Loucy (cell line): ENCODE data around the gene NEK5.
A peak's percentile ranks its signal among the peaks of the same experiment; 100 is the strongest.

ENCODE experiments used
- H2AFZ ChIP-seq: fragments of 200-600 bp; sonication (generic); 2 replicates; pipeline ENCODE4 v1.6.0; 2016; ENCODE audit warnings: antibody characterized with exemption, mild to moderate bottlenecking, low read length, moderate library complexity
- H3F3A ChIP-seq: fragments of 200-600 bp; 2 replicates; pipeline ENCODE4 v1.6.0; 2016; ENCODE audit warnings: antibody characterized with exemption, low read depth, mild to moderate bottlenecking
- H3K27me3 ChIP-seq: fragments of 200-600 bp; sonication (generic); 2 replicates; pipeline ENCODE4 v1.6.1; 2014; ENCODE audit warnings: low read length, mild to moderate bottlenecking; ENCODE audit not compliant: insufficient read depth, poor library complexity, severe bottlenecking
- H3K36me3 ChIP-seq: fragments of 200-600 bp; sonication (generic); 2 replicates; pipeline ENCODE4 v1.6.1; 2016; ENCODE audit warnings: low read length; ENCODE audit not compliant: insufficient read depth
- H3K4me1 ChIP-seq: fragments of 200-600 bp; sonication (generic); 2 replicates; pipeline ENCODE4 v1.5.1; 2014; ENCODE audit warnings: low read length, mild to moderate bottlenecking; ENCODE audit not compliant: insufficient read depth, poor library complexity, severe bottlenecking
- H3K4me2 ChIP-seq: fragments of 200-600 bp; sonication (generic); 2 replicates; pipeline ENCODE4 v1.6.0; 2014; ENCODE audit warnings: antibody characterized with exemption, low read length, low read depth, mild to moderate bottlenecking; ENCODE audit not compliant: poor library complexity, severe bottlenecking
- H3K4me3 ChIP-seq: fragments of 200-600 bp; sonication (generic); 2 replicates; pipeline ENCODE4 v1.5.1; 2014; ENCODE audit warnings: low read length, mild to moderate bottlenecking, mixed read lengths; ENCODE audit not compliant: poor library complexity, severe bottlenecking
- H3K79me2 ChIP-seq: fragments of 200-600 bp; sonication (generic); 2 replicates; pipeline ENCODE4 v1.6.1; 2014; ENCODE audit warnings: low read length; ENCODE audit not compliant: insufficient read depth
- H3K9ac ChIP-seq: fragments of 200-600 bp; sonication (generic); 2 replicates; pipeline ENCODE4 v1.6.0; 2014; ENCODE audit warnings: mild to moderate bottlenecking, low read depth, low read length, moderate library complexity; ENCODE audit not compliant: poor library complexity, severe bottlenecking
- H3K9me2 ChIP-seq: fragments of 200-600 bp; sonication (generic); replicated peaks from 2 replicates; pipeline ENCODE4 v1.6.1; 2016; ENCODE audit warnings: low read depth, low read length, mixed read lengths
- H3K9me3 ChIP-seq: fragments of 200-600 bp; sonication (generic); 2 replicates; pipeline ENCODE4 v1.6.1; 2014; ENCODE audit warnings: mild to moderate bottlenecking, antibody characterized with exemption, low read length, low read depth; ENCODE audit not compliant: insufficient read depth
- H4K20me1 ChIP-seq: fragments of 200-600 bp; sonication (generic); 2 replicates; pipeline ENCODE4 v1.6.0; 2014; ENCODE audit warnings: antibody characterized with exemption, low read length, mild to moderate bottlenecking; ENCODE audit not compliant: insufficient read depth, poor library complexity, severe bottlenecking
- EZH2phosphoT487 ChIP-seq: fragments of 200-600 bp; IDR thresholded peaks from 2 replicates; pipeline ENCODE4 v1.6.1; 2018; ENCODE audit warnings: antibody characterized with exemption, mild to moderate bottlenecking, moderate library complexity, borderline replicate concordance
- TF ChIP-seq, protein P1 (sequence below): fragments of 200-600 bp; sonication (generic); conservative IDR thresholded peaks from 2 replicates; pipeline ENCODE4 v1.5.1; 2014; ENCODE audit warnings: mild to moderate bottlenecking, antibody characterized with exemption, low read length

NEK5 gene

DNA sequence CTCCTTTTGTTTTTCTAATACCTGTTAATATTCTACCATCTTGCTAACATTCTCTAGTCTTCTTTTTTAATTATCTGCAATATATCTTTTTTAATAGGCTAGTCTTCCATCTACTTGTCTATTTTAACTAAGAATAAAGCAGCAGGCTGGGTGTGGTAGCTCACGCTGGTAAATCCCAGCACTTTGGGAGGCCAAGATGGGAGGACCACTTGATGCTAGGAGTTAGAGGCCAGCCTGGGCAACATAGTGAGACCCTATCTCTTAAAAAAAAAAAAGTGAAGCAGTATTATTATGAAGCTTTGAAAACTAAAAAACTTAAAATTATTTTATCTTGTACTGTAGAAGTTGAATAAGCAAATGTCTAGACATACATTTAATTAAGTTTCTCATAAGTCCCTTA is 101.0 kb downstream of the NEK5 start:
- H3K27me3 ChIP-seq, result no peaks in the 10 kb centered on the region
- H3K4me3 ChIP-seq, result no peak overlapping the region
- no peak overlapping the region for H2AFZ ChIP-seq
- H3K9me3 ChIP-seq, result no peaks in the 10 kb centered on the region
- peaks cover 3% of the 10 kb centered on the region for H3K4me1 ChIP-seq
- H3K79me2 ChIP-seq, result no peaks in the 10 kb centered on the region
- no peak overlapping the region for H3K4me2 ChIP-seq
- H3K9me2 ChIP-seq, result no peaks in the 10 kb centered on the region
- H3F3A ChIP-seq, result no peaks in the 10 kb centered on the region
- TF ChIP-seq, protein P1, sequence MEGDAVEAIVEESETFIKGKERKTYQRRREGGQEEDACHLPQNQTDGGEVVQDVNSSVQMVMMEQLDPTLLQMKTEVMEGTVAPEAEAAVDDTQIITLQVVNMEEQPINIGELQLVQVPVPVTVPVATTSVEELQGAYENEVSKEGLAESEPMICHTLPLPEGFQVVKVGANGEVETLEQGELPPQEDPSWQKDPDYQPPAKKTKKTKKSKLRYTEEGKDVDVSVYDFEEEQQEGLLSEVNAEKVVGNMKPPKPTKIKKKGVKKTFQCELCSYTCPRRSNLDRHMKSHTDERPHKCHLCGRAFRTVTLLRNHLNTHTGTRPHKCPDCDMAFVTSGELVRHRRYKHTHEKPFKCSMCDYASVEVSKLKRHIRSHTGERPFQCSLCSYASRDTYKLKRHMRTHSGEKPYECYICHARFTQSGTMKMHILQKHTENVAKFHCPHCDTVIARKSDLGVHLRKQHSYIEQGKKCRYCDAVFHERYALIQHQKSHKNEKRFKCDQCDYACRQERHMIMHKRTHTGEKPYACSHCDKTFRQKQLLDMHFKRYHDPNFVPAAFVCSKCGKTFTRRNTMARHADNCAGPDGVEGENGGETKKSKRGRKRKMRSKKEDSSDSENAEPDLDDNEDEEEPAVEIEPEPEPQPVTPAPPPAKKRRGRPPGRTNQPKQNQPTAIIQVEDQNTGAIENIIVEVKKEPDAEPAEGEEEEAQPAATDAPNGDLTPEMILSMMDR, result no peak
- TF ChIP-seq EZH2phosphoT487, result no peak
- peaks cover 11% of the 10 kb centered on the region; the same call in 1 of the 2 replicates for H3K36me3 ChIP-seq
- H4K20me1 ChIP-seq, result no peaks in the 10 kb centered on the region
- H3K9ac ChIP-seq, result no peak overlapping the region

GRCh38 chr13:52026246-52026626 is 102.6 kb downstream of the NEK5 start:
- no peaks in the 10 kb centered on the region for H3K9me3 ChIP-seq

GRCh38 chr13:52025475-52026245 is 103.2 kb downstream of the NEK5 start:
- H3K4me2 ChIP-seq, result no peak overlapping the region

More at GRCh38 chr13:52026246-52026626, 102.6 kb downstream of the NEK5 start:
- H3K79me2 ChIP-seq, result no peaks in the 10 kb centered on the region
- no peaks in the 10 kb centered on the region for H4K20me1 ChIP-seq
- no peak overlapping the region for H3K4me3 ChIP-seq
- H3K9ac ChIP-seq, result peak overlapping the region; percentile 54
- H3F3A ChIP-seq, result no peaks in the 10 kb centered on the region
- TF ChIP-seq, protein P1, result peak; percentile 56
- no peak for TF ChIP-seq EZH2phosphoT487
- H2AFZ ChIP-seq, result no peak overlapping the region
- peak overlapping the region; percentile 3 for H3K4me2 ChIP-seq
- no peaks in the 10 kb centered on the region for H3K9me2 ChIP-seq
- no peaks in the 10 kb centered on the region for H3K27me3 ChIP-seq
- H3K4me1 ChIP-seq, result peaks cover 3% of the 10 kb centered on the region
- H3K36me3 ChIP-seq, result peaks cover 11% of the 10 kb centered on the region; the same call in 1 of the 2 replicates

More at GRCh38 chr13:52025475-52026245, 103.2 kb downstream of the NEK5 start:
- H2AFZ ChIP-seq, result no peak overlapping the region
- H3K9me3 ChIP-seq, result no peaks in the 10 kb centered on the region
- no peaks in the 10 kb centered on the region for H3K9me2 ChIP-seq
- H3K36me3 ChIP-seq, result peaks cover 13% of the 10 kb centered on the region; the same call in 1 of the 2 replicates
- H3K79me2 ChIP-seq, result no peaks in the 10 kb centered on the region
- H3F3A ChIP-seq, result no peaks in the 10 kb centered on the region
- TF ChIP-seq, protein P1, result no peak
- no peak for TF ChIP-seq EZH2phosphoT487
- no peak overlapping the region for H3K9ac ChIP-seq
- no peaks in the 10 kb centered on the region for H3K27me3 ChIP-seq
- peaks cover under 1% of the 10 kb centered on the region for H3K4me1 ChIP-seq
- H3K4me3 ChIP-seq, result no peak overlapping the region
- H4K20me1 ChIP-seq, result no peaks in the 10 kb centered on the region
